HG03280 (cell line): ENCODE measurements around the gene TEC.
"Not testable (repeated sequence)": the region's sequence is repeated elsewhere in the genome, so short reads cannot be mapped to it uniquely, and the experiment has no call there.

ENCODE experiments used
- ATAC-seq: cut with Tn5 transposase; IDR thresholded peaks from one replicate; pipeline ENCODE4 v1.9.1; 2021; ENCODE audit warnings: mild to moderate bottlenecking, moderate library complexity; ENCODE audit not compliant: unreplicated experiment

The TEC gene

DNA sequence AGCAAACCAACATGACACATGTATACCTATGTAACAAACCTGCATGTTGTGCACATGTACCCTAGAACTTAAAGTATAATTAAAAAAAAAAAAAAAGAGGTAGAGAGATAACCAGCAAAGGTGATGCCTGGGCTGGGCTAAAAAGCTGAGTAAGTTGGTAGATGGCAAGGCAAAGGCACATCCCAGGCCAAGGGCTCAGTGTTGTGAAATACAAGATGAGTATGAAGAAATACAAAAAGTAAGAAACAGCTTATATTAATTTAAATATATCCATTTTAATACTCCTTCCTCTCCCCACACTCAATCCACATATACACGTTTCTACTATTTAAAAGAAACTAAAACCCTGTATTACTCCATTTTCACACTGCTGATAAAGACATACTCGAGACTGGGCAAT lies 25.8 kb downstream of the TEC start:
- ATAC-seq: no peak

DNA sequence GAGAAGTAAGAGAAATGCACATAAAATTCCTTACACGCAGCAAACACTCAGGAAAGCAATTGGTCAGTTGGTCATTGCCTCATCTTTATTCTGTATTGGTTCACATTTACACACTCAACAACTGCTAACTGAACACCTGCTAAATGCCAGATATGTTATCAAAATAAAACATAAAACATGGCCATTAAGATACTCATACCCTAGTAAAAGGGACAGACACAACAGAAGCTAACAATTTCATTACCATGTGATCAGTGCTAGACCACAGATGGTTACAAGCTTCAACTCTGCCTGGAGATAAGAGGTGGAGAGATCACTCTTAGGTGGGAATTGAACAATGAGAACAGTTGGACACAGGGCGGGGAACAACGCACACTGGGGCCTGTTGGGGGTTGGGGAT lies 26.2 kb downstream of the TEC start:
- ATAC-seq: no peak

DNA sequence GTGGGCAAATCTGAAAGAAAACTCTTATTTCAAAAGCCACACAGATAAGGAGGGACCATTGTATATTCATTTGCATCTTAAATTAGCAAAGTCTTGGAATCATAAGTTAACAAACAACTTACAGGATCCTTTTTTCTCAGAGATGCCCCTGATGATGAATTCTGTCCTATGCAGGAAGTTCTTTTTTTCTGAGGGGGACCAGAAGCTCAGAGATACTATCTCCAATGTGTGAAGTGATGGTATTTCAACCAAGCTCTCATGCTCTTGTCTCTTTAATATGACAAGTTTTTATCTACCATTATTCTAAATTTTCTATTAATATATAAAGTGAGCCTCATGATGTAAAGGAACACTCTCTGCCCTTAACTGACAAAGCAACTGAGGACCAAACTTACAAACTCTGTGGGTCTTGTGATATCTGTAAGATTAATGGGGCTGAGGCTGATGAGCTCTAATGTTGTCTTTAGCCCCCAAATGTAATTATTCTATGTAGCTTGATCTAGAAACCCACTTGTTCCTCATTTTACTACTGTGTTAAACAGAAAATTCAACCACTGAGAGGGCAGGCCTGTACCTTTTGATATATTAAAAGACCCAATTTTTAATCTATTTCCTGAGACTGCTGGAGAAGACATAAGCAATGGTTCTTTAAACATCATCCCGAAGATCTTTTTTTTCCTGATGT lies 27.0 kb downstream of the TEC start:
- no peak for ATAC-seq

DNA sequence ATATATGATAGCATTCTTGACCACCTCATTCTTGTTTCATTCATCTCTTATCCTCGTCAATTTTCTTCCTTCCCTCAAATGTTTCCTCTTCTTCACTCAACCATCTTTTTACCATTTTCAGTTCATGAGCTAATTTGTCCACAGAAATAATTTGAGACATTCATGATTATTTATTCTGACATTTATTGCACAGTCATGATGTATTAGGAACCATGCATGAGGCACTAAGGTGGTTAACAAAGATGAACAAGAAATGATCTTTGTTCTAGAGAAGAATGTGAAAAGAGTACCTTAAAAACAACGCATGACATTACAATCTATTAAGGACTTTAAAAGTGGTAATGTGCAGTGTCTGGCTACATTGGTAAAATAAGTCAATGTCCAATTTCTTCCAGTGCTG lies 27.9 kb downstream of the TEC start:
- ATAC-seq: no peak

DNA sequence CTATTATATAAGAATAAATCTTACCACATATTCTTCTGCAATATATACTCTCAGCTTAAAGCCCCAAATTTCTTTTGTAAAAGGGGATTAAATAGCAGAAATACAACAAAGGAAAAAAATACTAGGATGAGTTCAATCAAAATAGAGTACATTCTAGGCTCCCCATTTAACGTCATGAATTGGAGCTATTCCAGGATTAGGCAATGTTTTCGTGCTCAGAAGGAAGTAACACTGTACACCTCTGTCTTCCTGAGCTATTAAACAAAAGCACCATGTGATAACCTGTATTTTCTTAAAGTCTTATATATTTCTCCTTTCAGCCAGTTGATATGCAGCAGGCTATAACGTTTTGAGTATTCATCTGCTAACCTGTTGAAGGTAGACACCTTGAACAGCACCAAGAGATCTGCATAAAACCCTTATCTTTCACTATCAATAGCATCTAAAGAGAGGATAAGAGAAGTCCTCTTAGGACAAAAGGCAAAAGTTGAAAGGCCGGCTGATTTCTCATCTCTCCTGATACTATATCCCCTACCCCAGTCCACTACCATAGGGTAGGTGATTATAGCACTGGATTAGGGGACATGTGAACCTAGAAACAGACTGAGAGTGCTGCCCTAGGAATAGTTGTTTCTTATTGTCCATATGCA lies 31.5 kb downstream of the TEC start:
- no peak for ATAC-seq

DNA sequence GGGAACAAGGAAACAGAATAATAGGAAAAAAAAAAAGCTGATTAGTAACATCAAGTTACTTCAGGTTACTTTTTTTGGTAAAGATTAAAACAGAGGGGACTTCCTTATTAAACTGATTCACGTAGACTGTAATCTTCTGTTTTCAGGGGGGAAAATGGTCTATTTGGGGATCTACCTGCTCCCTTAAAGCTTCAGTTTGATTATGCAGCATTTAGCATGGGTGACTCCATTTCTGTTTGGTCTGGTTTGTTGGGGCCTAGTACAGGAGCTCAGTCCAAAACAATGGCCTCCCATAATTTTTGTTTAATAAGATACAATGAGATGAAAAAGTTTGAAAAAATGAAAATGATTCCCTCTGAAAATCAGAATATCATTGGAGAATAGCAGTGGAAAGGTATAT lies 34.6 kb downstream of the TEC start:
- ATAC-seq: no peak

DNA sequence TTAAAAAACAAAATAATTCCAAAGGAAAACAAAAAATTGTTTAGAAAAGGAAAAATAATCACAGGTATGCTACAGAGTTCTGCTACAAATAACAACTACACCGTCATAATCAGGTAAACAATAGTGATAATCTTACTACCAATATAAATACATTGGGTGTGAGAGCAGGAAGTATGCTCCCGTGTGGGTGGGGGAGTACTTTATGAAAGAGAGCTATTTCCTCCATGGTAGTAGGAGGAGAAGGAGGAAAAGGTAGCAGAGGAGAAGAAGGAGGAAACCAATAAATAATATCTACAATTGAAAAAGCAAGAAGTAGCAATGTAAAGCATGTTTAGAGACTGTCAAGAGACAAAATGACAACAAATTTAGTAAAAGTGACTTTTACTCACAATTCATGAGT lies 35.1 kb downstream of the TEC start:
- no peak for ATAC-seq

DNA sequence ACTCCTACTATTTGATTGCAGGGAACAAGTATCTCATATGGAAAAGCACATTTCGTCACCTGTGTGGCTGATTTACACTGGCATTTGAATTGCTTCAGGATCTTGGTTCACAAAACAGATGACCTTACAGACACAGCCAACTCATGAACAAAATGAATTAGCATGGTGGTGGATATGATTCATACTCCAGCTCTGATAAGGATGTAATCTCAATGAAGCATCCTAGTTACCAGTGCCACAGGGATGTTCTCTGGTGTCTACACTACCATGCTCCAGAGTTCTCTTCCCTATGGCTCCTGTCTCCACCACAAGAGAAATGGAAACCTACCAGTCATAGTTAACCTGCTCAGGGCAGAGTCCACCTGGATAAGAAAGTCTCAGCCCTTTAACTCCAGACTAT lies 40.7 kb downstream of the TEC start:
- ATAC-seq: no peak

DNA sequence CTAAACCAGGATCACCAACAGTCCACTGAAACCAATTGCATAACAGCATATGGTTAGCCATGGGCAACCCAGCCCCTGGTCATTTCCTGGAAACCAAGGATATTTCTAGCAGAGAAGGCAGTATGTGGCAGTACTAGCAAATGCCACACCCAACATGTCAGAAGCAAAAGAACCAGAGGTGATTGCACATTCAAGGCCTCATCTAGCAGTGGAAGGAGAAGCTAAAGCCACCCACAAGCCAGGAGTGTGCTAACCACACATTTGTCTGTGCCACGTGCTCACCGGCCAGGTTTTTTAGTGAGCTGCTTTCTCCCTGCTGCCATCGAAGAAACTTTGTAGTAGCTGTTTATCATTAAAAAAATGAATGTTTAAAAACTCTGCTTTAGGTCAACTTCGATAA lies 42.0 kb downstream of the TEC start:
- no peak for ATAC-seq

DNA sequence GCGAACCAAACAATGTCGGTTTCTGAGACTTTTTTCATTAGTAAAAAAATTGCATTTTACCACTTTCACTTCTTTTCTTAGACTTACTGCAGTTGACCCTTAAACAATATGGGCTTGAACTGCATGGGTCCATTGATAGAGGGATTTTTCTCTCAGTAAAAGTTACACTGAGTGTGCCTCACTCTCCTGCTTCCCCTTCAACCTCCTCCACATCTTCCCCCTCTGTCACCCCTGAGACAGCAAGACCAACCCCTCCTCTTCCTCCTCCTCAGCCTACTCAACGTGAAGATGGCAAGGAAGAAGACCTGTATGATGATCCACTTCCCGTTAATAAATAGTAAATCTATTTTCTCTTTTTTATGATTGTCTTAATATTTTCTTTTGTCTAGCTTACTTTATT lies 43.4 kb downstream of the TEC start:
- no peak for ATAC-seq

DNA sequence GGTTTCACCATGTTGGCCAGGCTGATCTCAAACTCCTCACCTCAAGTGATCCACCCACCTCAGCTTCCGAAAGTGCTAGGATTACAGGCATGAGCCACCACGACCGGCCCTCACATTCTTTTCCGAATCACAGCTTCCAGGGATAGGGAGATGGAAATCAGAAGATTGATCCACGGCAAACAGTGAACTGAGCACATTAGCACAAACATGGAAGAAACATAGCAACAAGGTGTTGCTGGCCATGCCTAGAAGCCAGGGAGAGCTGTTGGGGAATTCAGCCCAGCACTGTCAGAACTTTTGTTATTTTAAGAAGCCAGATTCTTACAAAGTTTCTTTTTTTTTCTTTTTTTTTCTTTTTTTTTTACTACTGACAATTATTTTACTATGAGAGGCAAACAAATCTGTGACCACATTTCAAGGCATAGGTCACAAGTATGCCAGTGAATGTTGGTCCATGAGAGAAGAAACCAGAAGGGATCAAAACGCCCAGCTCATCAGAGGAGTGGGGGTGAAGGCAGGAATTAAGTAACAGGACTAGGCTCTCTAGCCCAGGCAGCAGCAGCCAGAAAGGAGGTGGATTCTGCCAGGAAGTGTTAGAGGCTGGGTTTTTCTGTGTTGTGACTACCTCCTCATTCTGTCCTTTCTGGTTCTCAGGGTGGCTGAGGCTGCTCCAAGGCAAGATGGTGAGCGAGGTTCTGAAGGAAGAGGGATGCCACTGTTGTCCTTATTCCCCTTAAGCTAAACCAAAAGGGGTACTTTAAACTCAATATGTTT lies 44.1 kb downstream of the TEC start:
- ATAC-seq: no peak

DNA sequence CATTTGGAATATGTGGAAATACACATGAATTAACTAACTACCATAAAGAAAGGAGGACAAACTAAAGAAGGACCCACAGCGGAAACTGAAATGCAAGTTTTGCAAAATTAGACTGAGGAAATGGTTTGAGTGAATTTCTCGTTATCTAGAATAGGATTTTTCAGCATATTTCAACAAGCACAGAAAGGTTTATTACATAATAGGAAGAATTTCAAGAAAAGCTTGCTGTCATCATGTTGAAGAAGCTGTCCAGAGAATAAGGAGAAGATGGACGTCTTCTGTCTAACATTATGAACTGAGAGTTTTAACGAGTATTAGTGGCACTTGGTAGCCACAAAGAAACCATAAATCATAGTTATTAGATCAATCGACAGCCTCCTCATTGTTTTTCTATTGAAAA lies 45.0 kb downstream of the TEC start:
- no peak for ATAC-seq

DNA sequence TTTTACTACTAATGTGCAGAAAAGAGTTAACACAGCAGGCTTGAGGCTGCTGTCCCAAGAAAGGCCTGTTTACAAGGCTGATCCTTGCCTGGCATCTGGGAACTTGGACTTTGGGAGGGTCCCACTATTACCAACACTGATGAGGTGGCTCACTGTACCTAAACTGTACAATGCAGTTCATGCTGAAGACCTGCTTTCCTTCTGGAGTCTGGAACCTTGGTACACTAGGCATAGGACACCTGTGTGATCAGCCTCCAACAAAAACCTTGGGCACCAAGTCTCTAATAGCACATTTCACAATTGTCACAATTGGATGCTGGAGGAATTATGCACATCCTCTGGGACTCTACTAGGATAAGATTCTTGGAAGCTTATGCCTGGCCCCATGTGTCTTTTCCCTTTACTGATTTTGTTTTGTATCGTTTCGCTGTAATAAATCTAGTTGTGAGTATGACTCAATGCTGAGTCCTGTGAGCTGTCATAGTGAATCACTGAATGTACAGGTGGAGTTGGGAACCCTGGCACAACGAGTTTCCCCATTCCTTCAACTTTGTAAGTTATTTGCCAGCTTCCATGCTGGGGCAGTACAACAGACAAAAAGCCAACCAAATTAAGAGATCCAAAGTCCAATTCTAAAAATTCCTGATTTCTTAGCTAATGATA lies 45.9 kb downstream of the TEC start:
- no peak for ATAC-seq

DNA sequence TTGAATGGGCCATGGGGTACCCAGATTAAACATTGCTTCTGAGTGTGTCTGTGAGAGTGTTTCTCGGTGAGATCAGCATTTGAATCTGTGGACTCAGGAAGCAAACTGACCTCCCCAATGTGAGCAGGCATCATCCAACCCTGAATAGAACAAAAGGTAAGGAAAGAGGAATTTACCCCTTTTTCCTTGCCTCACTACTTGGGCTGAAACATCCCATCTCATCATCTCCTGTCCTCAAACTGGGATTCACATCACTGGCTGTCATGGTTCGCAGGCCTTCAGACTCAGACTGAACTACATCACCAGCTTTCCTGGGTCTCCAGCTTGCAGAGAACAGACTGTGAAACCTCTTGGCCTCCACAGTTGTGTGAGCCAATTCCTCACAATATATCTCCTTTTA lies 47.1 kb downstream of the TEC start:
- ATAC-seq: no peak

DNA sequence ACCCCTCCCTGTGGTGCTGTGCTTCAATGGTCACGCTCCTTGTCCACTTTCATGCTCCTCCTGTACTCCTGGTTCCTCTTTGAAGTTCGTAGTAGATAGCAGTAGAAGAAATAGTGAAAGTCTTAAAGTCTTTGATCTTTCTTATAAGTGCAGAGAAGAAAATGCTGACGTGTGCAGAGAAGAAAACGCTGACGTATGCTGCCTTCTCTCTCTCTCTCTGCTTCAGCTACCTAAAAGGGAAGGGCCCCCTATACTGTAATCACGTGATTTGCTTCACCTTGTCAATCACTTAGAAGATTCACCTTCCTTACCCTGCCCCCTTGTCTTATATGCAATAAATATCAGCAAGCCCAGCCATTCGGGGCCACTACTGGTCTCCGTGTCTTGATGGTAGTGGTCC lies 50.2 kb downstream of the TEC start:
- ATAC-seq: not testable (repeated sequence)

DNA sequence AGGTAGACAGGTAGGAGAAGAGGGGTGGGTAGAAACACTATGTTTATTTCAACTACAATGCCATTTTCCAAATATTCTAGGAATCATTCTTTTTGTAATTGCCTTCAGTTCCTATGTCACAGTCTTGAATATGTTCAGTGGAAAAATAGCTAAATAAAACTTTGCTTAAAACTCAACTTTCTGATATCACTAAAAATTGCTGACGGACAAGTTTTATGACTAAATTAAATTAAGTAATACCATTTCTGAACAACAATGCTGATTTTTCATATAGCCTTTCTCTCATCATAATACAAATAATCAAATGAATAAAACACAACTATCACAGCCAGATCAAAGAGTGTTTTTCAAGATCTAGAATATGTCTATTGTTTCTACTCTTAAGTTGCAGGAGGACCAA lies 53.1 kb downstream of the TEC start:
- no peak for ATAC-seq

DNA sequence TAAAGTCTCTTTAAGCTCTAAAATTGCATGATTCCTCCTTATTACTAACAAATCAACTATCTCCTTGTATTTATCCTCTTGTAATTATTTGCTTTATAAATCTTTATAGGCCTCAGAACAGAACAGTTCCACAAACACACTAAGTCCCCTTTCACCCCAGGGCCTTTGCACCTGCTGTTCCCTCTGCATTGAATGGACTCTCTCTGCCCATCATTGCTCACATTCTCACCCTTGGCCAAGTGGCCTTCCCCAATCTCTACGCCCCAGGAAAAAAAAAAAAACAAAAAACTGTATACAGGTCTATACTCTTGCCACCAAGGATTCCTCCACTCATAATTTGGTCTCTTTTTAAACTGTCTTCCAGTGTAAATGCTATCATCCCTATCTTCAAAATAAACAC lies 53.7 kb downstream of the TEC start:
- ATAC-seq: no peak

DNA sequence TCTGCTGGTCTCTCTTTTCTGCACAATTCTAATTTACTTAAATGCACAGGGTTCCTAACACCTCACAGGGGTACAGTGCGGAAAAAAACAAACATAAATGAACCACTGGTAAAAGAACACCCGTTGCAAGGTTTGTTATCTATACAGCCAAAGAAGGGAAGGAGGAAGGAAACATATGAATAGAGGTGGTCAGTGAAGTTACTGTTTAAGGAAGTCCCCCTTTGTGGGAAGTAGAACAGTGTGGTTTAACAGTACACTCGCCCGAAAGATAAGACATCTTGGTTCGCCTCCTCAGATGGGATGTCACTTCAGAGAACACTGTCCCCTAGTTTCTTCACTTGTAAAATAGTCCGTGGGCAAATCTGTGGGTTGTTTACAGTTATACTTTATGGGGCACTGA lies 57.5 kb downstream of the TEC start:
- peak; percentile 73 for ATAC-seq

DNA sequence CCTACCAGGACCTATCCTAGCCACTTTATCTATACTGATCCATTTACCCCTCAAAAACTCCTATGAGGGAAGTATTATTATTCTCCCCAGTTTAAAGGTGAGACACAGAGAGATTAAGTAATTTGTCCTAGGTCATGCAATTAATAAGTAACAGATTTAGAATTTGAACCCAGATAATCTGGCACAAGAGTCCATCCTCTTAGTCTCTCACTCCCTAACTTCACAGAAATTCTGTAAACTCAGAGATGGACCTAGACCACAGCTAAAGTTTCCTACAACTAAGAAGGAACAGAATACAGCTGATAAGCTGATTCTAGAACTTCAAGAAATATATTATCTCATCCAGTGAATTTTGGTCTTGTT lies 58.7 kb downstream of the TEC start:
- ATAC-seq: no peak

DNA sequence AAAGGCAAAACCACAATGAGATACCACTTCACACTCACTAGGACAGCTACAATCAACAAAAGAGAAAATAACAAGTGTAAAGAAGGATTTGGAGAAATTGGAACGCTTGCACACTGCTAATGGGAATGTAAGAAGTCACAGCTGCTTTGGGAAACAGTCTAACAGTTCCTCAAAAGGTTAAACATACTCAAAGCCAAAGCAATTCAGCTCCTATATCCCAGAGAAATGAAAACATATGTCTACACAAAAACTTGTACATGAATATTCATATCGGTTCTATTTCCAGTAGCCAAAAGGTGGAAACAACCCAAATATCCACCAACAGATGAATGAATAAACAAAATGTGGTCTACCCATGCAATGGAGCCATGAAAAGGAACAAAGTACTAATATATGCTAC lies 64.0 kb downstream of the TEC start:
- ATAC-seq: no peak

DNA sequence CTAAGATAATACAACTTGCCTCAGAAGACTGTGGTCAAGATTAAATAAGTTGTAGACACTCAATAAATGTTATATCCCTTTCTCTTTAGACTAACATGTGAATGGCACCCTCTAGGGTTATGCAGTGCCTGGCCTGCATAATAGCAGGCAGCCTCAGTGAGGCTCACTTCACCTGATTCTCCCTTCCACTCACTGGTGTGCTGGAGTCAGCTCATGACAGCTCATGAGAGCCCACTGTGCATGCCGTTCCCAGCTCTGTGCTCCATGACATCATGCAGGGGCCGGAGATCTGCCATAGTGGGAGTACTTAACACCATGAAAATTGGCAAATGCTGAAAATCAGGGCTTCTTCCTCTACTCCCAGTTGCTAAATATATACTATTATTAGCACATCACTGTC lies 64.5 kb downstream of the TEC start:
- ATAC-seq: no peak

DNA sequence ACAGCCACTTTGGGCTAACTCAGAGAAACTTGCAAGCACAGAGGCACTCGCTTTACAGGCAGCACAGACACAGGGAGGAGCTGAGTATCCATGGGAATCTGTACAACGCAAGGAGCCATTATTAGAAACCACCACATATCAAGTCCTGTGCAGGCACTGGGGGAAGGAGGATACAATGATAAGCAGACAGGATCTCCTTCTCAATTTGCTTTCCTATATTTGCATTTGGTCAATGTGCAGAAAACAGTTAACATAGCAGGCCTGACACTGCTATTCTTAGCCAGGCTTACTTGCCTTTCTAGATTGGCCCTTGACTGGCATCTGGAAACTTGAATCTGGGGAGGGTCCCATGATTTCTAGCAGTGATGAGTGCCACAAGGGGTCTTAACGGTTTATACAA lies 65.8 kb downstream of the TEC start:
- peak; percentile 37 for ATAC-seq
